Activated CD4-positive, alpha-beta T cell treated with anti-CD3 and anti-CD28 coated beads, Interleukin-2, amount 10 ng/mL, durations not matched to agents 7 days and 5 days (primary cell): ENCODE data around the gene PRDM9. TPM values are rescaled to one million over a fixed set of nuclear protein-coding genes. Genes with fewer than 3 reads are reported as not detected.
"Not testable (repeated sequence)": the region's sequence is repeated elsewhere in the genome, so short reads cannot be mapped to it uniquely, and the experiment has no call there.

Source experiments
- CTCF ChIA-PET: fragments of 350-600 bp; sonication (Branson Sonifier 250); formaldehyde crosslinking; loops from one replicate; lab custom pipeline; 2021; ENCODE audit warnings: antibody characterized with exemption; lab: Charles Lee
- POLR2A ChIA-PET: fragments of 350-600 bp; sonication (Branson Sonifier 250); formaldehyde crosslinking; loops from one replicate; lab custom pipeline; 2021; ENCODE audit warnings: antibody characterized with exemption; lab: Charles Lee
- DNase-seq: peaks from one replicate; pipeline ENCODE4 v3.0.0-alpha.2; 2020
- H3K27ac Mint-ChIP-seq: one replicate; pipeline ENCODE4 v1.8.0; 2021; ENCODE audit warnings: mild to moderate bottlenecking, moderate library complexity, mixed read lengths
- H3K27me3 Mint-ChIP-seq: one replicate; pipeline ENCODE4 v1.8.0; 2021; ENCODE audit warnings: mixed read lengths
- H3K36me3 Mint-ChIP-seq: one replicate; pipeline ENCODE4 v1.8.0; 2021; ENCODE audit warnings: low read depth, mixed read lengths
- H3K4me1 Mint-ChIP-seq: one replicate; pipeline ENCODE4 v1.8.0; 2021; ENCODE audit warnings: mixed read lengths
- H3K4me3 Mint-ChIP-seq: one replicate; pipeline ENCODE4 v1.8.0; 2021; ENCODE audit warnings: mild to moderate bottlenecking, moderate library complexity, mixed read lengths
- H3K9me3 Mint-ChIP-seq: one replicate; pipeline ENCODE4 v1.8.0; 2021; ENCODE audit warnings: mixed read lengths
- total RNA-seq, 2 experiments: library from RNA; stranded (reverse); gene quantifications; one replicate each; pipeline ENCODE4 v1.2.3, GENCODE V29; 2021

The PRDM9 gene
- total RNA-seq, 2 experiments from 2014 or later, result not detected

- H3K4me3 Mint-ChIP-seq, result no peak overlapping the region
- H3K27ac Mint-ChIP-seq, result no peak overlapping the region
- H3K4me1 Mint-ChIP-seq, result no peaks in the 10 kb centered on the region
- H3K27me3 Mint-ChIP-seq, result no peaks in the 10 kb centered on the region
- ChIA-PET POLR2A (no interaction called here), CTCF (no interaction called here)
- H3K36me3 Mint-ChIP-seq, result no peaks in the 10 kb centered on the region
- DNase-seq, result no peak
- peaks cover 9% of the 10 kb centered on the region for H3K9me3 Mint-ChIP-seq
Observed at GRCh38 chr5:23494558-23494957, 12.9 kb upstream of the PRDM9 start.

GRCh38 chr5:23496576-23496975 lies 10.8 kb upstream of the PRDM9 start:
- Mint-ChIP-seq H3K4me3 (no peak overlapping the region), H3K9me3 (peaks cover 11% of the 10 kb centered on the region), H3K27me3 (no peaks in the 10 kb centered on the region), H3K27ac (no peak overlapping the region), H3K4me1 (no peaks in the 10 kb centered on the region), H3K36me3 (no peaks in the 10 kb centered on the region)
- POLR2A ChIA-PET, result no interaction called here
- CTCF ChIA-PET, result no interaction called here
- DNase-seq, result no peak

GRCh38 chr5:23506329-23507236 lies 826 bp upstream of the PRDM9 start:
- peak overlapping the region; percentile 68 for H3K4me3 Mint-ChIP-seq
- ChIA-PET POLR2A (no interaction called here), CTCF (no interaction called here)
- DNase-seq, result peak; percentile 7
- H3K36me3 Mint-ChIP-seq, result no peaks in the 10 kb centered on the region
- H3K9me3 Mint-ChIP-seq, result peaks cover 5% of the 10 kb centered on the region
- peak overlapping the region; percentile 74 for H3K27ac Mint-ChIP-seq
- H3K4me1 Mint-ChIP-seq, result no peaks in the 10 kb centered on the region
- H3K27me3 Mint-ChIP-seq, result no peaks in the 10 kb centered on the region

GRCh38 chr5:23510434-23510833 lies 3.0 kb downstream of the PRDM9 start:
- CTCF ChIA-PET, H3K4me3 Mint-ChIP-seq, DNase-seq, H3K27ac Mint-ChIP-seq, H3K36me3 Mint-ChIP-seq, POLR2A ChIA-PET, H3K4me1 Mint-ChIP-seq, H3K27me3 Mint-ChIP-seq: not testable (repeated sequence)
- peaks cover 12% of the 10 kb centered on the region for H3K9me3 Mint-ChIP-seq

- DNase-seq, result no peak
- Mint-ChIP-seq H3K4me1 (no peaks in the 10 kb centered on the region), H3K27ac (no peak overlapping the region), H3K36me3 (no peaks in the 10 kb centered on the region), H3K9me3 (peaks cover 9% of the 10 kb centered on the region), H3K4me3 (no peak overlapping the region), H3K27me3 (no peaks in the 10 kb centered on the region)
- ChIA-PET CTCF (no interaction called here), POLR2A (no interaction called here)
Observed at GRCh38 chr5:23522553-23522952, 15.1 kb downstream of the PRDM9 start.

- H3K27me3 Mint-ChIP-seq, result no peaks in the 10 kb centered on the region
- H3K4me3 Mint-ChIP-seq, result no peak overlapping the region
- DNase-seq, result no peak
- CTCF ChIA-PET, result no interaction called here
- peaks cover 9% of the 10 kb centered on the region for H3K9me3 Mint-ChIP-seq
- no peaks in the 10 kb centered on the region for H3K4me1 Mint-ChIP-seq
- no peak overlapping the region for H3K27ac Mint-ChIP-seq
- H3K36me3 Mint-ChIP-seq, result no peaks in the 10 kb centered on the region
- POLR2A ChIA-PET, result no interaction called here
Observed at GRCh38 chr5:23523031-23523430, 15.6 kb downstream of the PRDM9 start.

- POLR2A ChIA-PET, result no interaction called here
- H3K36me3 Mint-ChIP-seq, result no peaks in the 10 kb centered on the region
- H3K4me3 Mint-ChIP-seq, result no peak overlapping the region
- no peaks in the 10 kb centered on the region for H3K27me3 Mint-ChIP-seq
- H3K4me1 Mint-ChIP-seq, result no peaks in the 10 kb centered on the region
- H3K9me3 Mint-ChIP-seq, result peaks cover 11% of the 10 kb centered on the region
- DNase-seq, result no peak
- no peak overlapping the region for H3K27ac Mint-ChIP-seq
- CTCF ChIA-PET, result no interaction called here
Observed at GRCh38 chr5:23523998-23524397, 16.6 kb downstream of the PRDM9 start.

GRCh38 chr5:23525751-23526150 lies 18.3 kb downstream of the PRDM9 start:
- POLR2A ChIA-PET, result no interaction called here
- Mint-ChIP-seq H3K4me3 (no peak overlapping the region), H3K4me1 (no peaks in the 10 kb centered on the region), H3K27me3 (no peaks in the 10 kb centered on the region), H3K9me3 (peaks cover 8% of the 10 kb centered on the region), H3K36me3 (no peaks in the 10 kb centered on the region), H3K27ac (no peak overlapping the region)
- no peak for DNase-seq
- CTCF ChIA-PET, result no interaction called here

GRCh38 chr5:23526616-23527015 lies 19.2 kb downstream of the PRDM9 start:
- DNase-seq, H3K27me3 Mint-ChIP-seq, H3K27ac Mint-ChIP-seq, H3K4me1 Mint-ChIP-seq, H3K9me3 Mint-ChIP-seq, H3K36me3 Mint-ChIP-seq, H3K4me3 Mint-ChIP-seq, CTCF ChIA-PET, POLR2A ChIA-PET: not testable (repeated sequence)

- H3K4me3 Mint-ChIP-seq, POLR2A ChIA-PET, H3K4me1 Mint-ChIP-seq, CTCF ChIA-PET, H3K27ac Mint-ChIP-seq, H3K9me3 Mint-ChIP-seq, DNase-seq, H3K36me3 Mint-ChIP-seq, H3K27me3 Mint-ChIP-seq: not testable (repeated sequence)
Observed at GRCh38 chr5:23527216-23527920, 20.0 kb downstream of the PRDM9 start.

- POLR2A ChIA-PET, result no interaction called here
- Mint-ChIP-seq H3K36me3 (no peaks in the 10 kb centered on the region), H3K27me3 (no peaks in the 10 kb centered on the region), H3K4me3 (no peak overlapping the region), H3K27ac (no peak overlapping the region), H3K9me3 (peaks cover 7% of the 10 kb centered on the region), H3K4me1 (no peaks in the 10 kb centered on the region)
- CTCF ChIA-PET, result no interaction called here
- DNase-seq, result no peak
Observed at GRCh38 chr5:23528677-23529076, 21.3 kb downstream of the PRDM9 start.

GRCh38 chr5:23530571-23530970 lies 23.2 kb downstream of the PRDM9 start:
- H3K4me3 Mint-ChIP-seq, result no peak overlapping the region
- no peak for DNase-seq
- peaks cover 7% of the 10 kb centered on the region for H3K9me3 Mint-ChIP-seq
- H3K4me1 Mint-ChIP-seq, result no peaks in the 10 kb centered on the region
- H3K27ac Mint-ChIP-seq, result no peak overlapping the region
- H3K27me3 Mint-ChIP-seq, result no peaks in the 10 kb centered on the region
- ChIA-PET CTCF (no interaction called here), POLR2A (no interaction called here)
- H3K36me3 Mint-ChIP-seq, result no peaks in the 10 kb centered on the region

- Mint-ChIP-seq H3K27ac (no peak overlapping the region), H3K9me3 (peaks cover 2% of the 10 kb centered on the region), H3K36me3 (no peaks in the 10 kb centered on the region), H3K4me1 (no peaks in the 10 kb centered on the region), H3K27me3 (no peaks in the 10 kb centered on the region), H3K4me3 (no peak overlapping the region)
- ChIA-PET CTCF (no interaction called here), POLR2A (no interaction called here)
- DNase-seq, result no peak
Observed at GRCh38 chr5:23571059-23571458, 63.6 kb downstream of the PRDM9 start.
